SK-N-SH treated with all-trans-retinoic acid at 6 μM for 48 hours (cell line): ENCODE measurements around the gene ISCA2.

Source experiments
- BACH2 ChIP-seq: fragments of 250-450 bp; sonication (Bioruptor Pico); IDR thresholded peaks from 2 replicates; pipeline ENCODE4 v1.9.0; 2021; ENCODE audit warnings: mild to moderate bottlenecking, borderline replicate concordance
- CSRNP3 ChIP-seq: fragments of 250-450 bp; sonication (Bioruptor Pico); IDR thresholded peaks from 2 replicates; pipeline ENCODE4 v1.5.1; 2021; ENCODE audit warnings: mild to moderate bottlenecking, moderate library complexity
- ISL1 ChIP-seq: fragments of 250-450 bp; sonication (Bioruptor Pico); IDR thresholded peaks from 2 replicates; pipeline ENCODE4 v2.1.2; 2022; ENCODE audit warnings: mild to moderate bottlenecking, moderate library complexity
- PATZ1 ChIP-seq: fragments of 250-450 bp; sonication (Bioruptor Pico); IDR thresholded peaks from 2 replicates; pipeline ENCODE4 v1.8.0; 2020; ENCODE audit warnings: mild to moderate bottlenecking, moderate library complexity, borderline replicate concordance
- PPARA ChIP-seq: fragments of 250-450 bp; sonication (Bioruptor Pico); IDR thresholded peaks from 2 replicates; pipeline ENCODE4 v1.5.0; 2020; ENCODE audit warnings: mild to moderate bottlenecking, borderline replicate concordance
- TOX ChIP-seq: fragments of 250-450 bp; sonication (Bioruptor Pico); IDR thresholded peaks from 2 replicates; pipeline ENCODE4 v1.8.0; 2021; ENCODE audit warnings: mild to moderate bottlenecking, moderate library complexity, borderline replicate concordance
- TSHZ2 ChIP-seq: fragments of 250-450 bp; sonication (Bioruptor Pico); IDR thresholded peaks from 2 replicates; pipeline ENCODE4 v1.5.0; 2020; ENCODE audit warnings: mild to moderate bottlenecking, moderate library complexity
- ZFP3 ChIP-seq: fragments of 250-450 bp; sonication (Bioruptor Pico); IDR thresholded peaks from 2 replicates; pipeline ENCODE4 v1.5.0; 2020; ENCODE audit warnings: mild to moderate bottlenecking, moderate library complexity
- ZNF70 ChIP-seq: fragments of 450-650 bp; formaldehyde crosslinking; IDR thresholded peaks from 2 replicates; pipeline ENCODE4 v1.5.0; 2020; ENCODE audit warnings: mild to moderate bottlenecking, moderate library complexity

GRCh38 chr14:74531467-74531866 is 37.9 kb downstream of the ISCA2 start:
- TF ChIP-seq TSHZ2 (CRISPR knock-in tag) (no peak), ISL1 (CRISPR knock-in tag) (no peak), ZNF70 (no peak), CSRNP3 (no peak), PATZ1 (CRISPR knock-in tag) (no peak), PPARA (CRISPR knock-in tag) (no peak), ZFP3 (CRISPR knock-in tag) (no peak), TOX (CRISPR knock-in tag) (no peak), BACH2 (CRISPR knock-in tag) (no peak)
